BE2C (cell line): ENCODE data around the gene SCARB1.

Experiments
- DNase-seq: peaks from one replicate; pipeline ENCODE4 v3.0.0-alpha.2; 2020
- H3K27me3 ChIP-seq: fragments of 250-450 bp; sonication (Bioruptor Pico); 2 replicates; pipeline ENCODE4 v1.5.1; 2020; ENCODE audit warnings: mild to moderate bottlenecking
- H3K36me3 ChIP-seq: fragments of 250-450 bp; sonication (Bioruptor Pico); 2 replicates; pipeline ENCODE4 v1.5.1; 2020; ENCODE audit warnings: mild to moderate bottlenecking
- H3K4me1 ChIP-seq: fragments of 250-450 bp; sonication (Bioruptor Pico); 2 replicates; pipeline ENCODE4 v1.5.1; 2020
- H3K4me3 ChIP-seq: 2 replicates; pipeline ENCODE4 v1.5.1; 2011; ENCODE audit warnings: low read depth, low read length
- H3K9me3 ChIP-seq: fragments of 250-450 bp; sonication (Bioruptor Pico); 2 replicates; pipeline ENCODE4 v1.5.1; 2020
- TF ChIP-seq, protein P1 (sequence below): IDR thresholded peaks from 2 replicates; pipeline ENCODE4 v1.5.1; 2012; ENCODE audit warnings: mild to moderate bottlenecking, low read depth, low read length

Gene SCARB1

GRCh38 chr12:124765581-124766489 lies 97.8 kb downstream of the SCARB1 start:
- Histone ChIP-seq H3K4me3 (no peak overlapping the region), H3K4me1 (peaks cover 4% of the 10 kb centered on the region), H3K9me3 (peaks cover 10% of the 10 kb centered on the region), H3K36me3 (no peaks in the 10 kb centered on the region), H3K27me3 (no peaks in the 10 kb centered on the region)
- DNase-seq, result no peak
- TF ChIP-seq, protein P1, sequence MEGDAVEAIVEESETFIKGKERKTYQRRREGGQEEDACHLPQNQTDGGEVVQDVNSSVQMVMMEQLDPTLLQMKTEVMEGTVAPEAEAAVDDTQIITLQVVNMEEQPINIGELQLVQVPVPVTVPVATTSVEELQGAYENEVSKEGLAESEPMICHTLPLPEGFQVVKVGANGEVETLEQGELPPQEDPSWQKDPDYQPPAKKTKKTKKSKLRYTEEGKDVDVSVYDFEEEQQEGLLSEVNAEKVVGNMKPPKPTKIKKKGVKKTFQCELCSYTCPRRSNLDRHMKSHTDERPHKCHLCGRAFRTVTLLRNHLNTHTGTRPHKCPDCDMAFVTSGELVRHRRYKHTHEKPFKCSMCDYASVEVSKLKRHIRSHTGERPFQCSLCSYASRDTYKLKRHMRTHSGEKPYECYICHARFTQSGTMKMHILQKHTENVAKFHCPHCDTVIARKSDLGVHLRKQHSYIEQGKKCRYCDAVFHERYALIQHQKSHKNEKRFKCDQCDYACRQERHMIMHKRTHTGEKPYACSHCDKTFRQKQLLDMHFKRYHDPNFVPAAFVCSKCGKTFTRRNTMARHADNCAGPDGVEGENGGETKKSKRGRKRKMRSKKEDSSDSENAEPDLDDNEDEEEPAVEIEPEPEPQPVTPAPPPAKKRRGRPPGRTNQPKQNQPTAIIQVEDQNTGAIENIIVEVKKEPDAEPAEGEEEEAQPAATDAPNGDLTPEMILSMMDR, result no peak

- no peak overlapping the region for H3K4me3 ChIP-seq
- TF ChIP-seq, protein P1, result no peak
- H3K27me3 ChIP-seq, result no peaks in the 10 kb centered on the region
- H3K9me3 ChIP-seq, result peaks cover 10% of the 10 kb centered on the region
- DNase-seq, result no peak
- H3K36me3 ChIP-seq, result no peaks in the 10 kb centered on the region
- peaks cover 4% of the 10 kb centered on the region for H3K4me1 ChIP-seq
Measured at GRCh38 chr12:124764870-124765580, 98.6 kb downstream of the SCARB1 start.

- peaks cover 4% of the 10 kb centered on the region for H3K4me1 ChIP-seq
- DNase-seq, result peak; percentile 47
- TF ChIP-seq, protein P1, result peak; percentile 93
Measured at GRCh38 chr12:124764451-124764850, 99.2 kb downstream of the SCARB1 start.

DNA sequence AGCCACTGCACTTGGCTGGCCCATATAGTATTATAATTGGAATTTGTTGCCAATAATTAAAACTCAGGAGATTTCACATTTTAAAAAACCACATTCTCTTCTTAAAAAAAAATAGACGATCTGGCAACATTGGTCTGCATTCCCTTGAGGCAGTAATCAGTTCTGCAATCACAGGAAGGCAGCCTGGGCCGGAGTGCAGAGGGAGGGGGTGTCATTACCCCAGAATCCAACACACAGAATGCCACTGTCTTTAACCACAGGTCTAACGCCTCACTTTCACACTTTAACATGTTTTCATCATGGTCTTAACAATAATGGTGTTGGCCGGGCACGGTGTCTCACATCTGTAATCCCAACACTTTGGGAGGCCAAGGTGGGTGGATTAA lies 100.1 kb downstream of the SCARB1 start:
- no peak for DNase-seq

More at GRCh38 chr12:124764451-124764850, 99.2 kb downstream of the SCARB1 start:
- H3K9me3 ChIP-seq, result peaks cover 10% of the 10 kb centered on the region
- no peak overlapping the region for H3K4me3 ChIP-seq
- no peaks in the 10 kb centered on the region for H3K27me3 ChIP-seq
- no peaks in the 10 kb centered on the region for H3K36me3 ChIP-seq

DNA sequence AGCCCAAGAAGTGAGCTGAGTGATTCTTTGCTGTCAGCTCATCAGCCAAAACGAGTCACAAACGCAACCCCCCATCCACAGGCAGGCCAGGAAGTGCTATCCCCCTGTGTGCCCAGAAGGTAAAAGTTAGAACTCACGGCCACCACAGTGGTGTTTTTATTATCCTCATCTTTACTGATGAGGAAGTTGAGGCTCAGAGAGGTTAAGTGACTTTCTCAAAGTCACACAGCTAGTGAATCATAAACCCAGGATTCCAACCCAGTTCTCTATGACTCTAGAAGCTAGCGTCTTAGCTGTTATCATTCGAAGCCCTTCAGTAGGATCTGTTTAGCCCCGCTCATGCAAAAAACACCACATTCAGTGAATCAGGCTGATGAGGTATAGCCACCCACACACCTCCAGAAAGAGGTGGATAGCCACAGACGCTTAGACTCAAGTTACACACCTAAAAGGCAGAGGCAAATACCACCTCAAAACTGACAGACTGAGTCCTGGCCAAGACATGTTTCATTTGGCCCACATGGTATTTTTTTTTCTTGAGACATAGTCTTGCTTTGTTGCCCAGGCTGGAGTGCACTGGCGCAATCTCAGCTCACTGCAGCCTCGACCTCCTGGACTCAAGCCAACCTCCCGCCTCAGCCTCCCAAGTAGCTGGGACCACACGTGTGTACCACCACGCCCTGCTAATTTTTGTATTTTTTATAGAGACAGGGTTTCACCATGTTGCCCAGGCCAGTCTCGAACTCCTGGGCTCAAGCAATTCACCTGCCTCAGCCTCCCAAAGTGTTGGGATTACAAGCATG lies 100.7 kb downstream of the SCARB1 start:
- no peaks in the 10 kb centered on the region for H3K27me3 ChIP-seq
- peaks cover 4% of the 10 kb centered on the region for H3K4me1 ChIP-seq
- H3K36me3 ChIP-seq, result no peaks in the 10 kb centered on the region
- peaks cover 10% of the 10 kb centered on the region for H3K9me3 ChIP-seq
- TF ChIP-seq, protein P1, result no peak
- H3K4me3 ChIP-seq, result no peak overlapping the region
- no peak for DNase-seq

More for the DNA sequence above, 100.1 kb downstream of the SCARB1 start:
- H3K4me1 ChIP-seq, result peaks cover 4% of the 10 kb centered on the region
- H3K27me3 ChIP-seq, result no peaks in the 10 kb centered on the region
- no peaks in the 10 kb centered on the region for H3K36me3 ChIP-seq
- peaks cover 10% of the 10 kb centered on the region for H3K9me3 ChIP-seq
- TF ChIP-seq, protein P1, result no peak
- no peak overlapping the region for H3K4me3 ChIP-seq
